GM18868 (cell line): ENCODE data around the gene MAP2.

Source experiments
- ATAC-seq: cut with Tn5 transposase; IDR thresholded peaks from one replicate; pipeline ENCODE4 v1.9.1; 2021; ENCODE audit warnings: mild to moderate bottlenecking, moderate library complexity; ENCODE audit not compliant: unreplicated experiment

Gene MAP2

GRCh38 chr2:209422191-209422754 is 1.6 kb upstream of the MAP2 start:
- no peak for ATAC-seq

DNA sequence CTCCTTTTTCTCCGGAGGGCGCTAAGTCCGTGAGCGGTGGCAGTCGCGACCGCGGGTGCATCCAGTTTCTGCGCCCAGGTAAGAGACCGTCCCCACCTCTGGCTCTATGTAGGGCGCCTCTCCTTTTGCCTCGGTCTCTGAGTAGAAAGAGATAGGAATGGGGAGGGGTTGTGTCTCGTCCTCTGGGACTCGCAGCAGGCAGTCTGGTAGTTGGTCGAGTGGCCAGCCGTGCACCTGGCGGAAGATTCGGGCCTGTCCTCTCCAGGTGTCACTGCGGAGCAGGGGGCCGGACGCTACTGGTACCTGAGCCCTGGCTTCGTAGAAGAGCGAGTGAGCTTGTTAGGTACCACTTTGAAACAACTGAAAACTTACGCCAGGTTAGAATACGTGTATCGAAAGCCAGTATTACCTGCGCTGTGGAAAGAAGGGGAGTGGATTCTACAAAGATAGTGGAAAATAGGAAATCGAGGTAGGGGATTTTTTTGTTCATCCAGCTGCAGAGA is 403 bp downstream of the MAP2 start:
- ATAC-seq: peak; percentile 21

DNA sequence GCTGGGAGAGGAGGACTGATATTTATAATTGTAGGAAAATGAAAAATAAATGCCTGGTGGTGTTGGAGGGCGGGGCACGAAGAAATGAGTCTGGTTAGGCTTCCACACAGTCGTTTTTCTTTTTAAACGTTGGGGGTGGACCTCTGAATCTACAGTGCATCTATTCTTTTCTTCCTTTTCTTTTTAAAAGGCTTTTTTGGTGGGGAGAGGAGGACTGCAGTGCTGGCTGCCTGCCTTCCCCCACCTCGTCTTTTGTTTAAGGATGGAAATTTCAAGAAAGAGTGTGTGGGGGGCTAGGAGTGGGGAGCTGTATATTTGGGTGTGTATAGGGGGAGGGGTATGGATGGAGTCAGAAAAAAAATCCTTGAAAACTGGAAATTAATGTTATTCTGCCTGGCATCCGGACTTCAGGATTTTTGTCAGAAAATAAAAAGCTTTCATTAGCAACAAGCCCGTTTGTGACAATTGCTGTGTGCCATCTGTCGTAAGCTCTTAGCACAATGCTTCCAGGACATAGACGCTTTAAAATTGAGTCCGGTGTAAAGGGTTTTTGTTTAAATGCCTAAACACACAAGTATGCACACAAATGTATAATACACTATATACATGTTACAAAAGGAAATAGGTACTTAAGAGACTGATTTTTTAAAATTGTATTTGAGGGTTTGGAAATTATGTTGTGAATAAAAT is 1.1 kb downstream of the MAP2 start:
- ATAC-seq: no peak

- no peak for ATAC-seq
Observed at GRCh38 chr2:209425471-209426071, 1.7 kb downstream of the MAP2 start.

- ATAC-seq: no peak
Observed at GRCh38 chr2:209426432-209426831, 2.6 kb downstream of the MAP2 start.

DNA sequence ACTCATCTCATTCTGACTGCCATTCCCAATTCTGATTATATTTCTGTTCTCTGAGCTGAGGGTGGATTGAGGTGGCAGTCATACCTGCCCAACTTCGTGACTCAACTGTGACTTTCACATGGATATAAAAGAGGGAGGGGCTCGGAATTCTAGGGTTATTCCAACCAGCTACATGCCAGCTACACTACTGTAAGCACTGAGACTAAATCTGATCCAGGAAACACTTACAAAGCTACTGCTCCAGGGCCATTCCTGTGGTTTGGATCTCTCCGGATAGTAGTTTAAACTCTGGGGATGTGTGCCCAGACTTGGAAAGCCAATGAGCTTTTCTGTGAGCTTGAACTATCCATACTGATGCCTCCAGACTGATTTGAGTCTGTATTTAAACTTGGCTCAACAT is 7.9 kb downstream of the MAP2 start:
- ATAC-seq: no peak

GRCh38 chr2:209441541-209441940 is 17.7 kb downstream of the MAP2 start:
- no peak for ATAC-seq

GRCh38 chr2:209442939-209443338 is 19.1 kb downstream of the MAP2 start:
- no peak for ATAC-seq

DNA sequence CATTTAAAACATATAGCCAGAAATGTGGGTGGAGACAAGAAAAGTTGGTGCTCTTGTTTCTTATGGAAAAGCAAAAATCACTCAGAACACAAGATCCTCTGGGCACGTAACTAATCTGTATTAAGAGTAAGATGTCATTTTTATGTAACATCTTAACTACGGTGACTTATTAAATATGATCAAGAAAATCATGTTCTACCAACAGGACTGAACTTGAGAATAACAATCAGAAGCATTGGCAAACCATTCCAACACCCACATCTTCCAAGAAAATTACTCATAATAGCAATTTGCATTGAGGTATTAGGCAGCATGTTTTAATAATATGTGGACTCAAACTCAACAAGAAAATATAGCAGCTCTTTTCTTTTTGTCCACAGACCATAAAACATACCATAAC is 21.6 kb downstream of the MAP2 start:
- ATAC-seq: no peak

GRCh38 chr2:209451209-209451834 is 27.5 kb downstream of the MAP2 start:
- ATAC-seq: no peak

DNA sequence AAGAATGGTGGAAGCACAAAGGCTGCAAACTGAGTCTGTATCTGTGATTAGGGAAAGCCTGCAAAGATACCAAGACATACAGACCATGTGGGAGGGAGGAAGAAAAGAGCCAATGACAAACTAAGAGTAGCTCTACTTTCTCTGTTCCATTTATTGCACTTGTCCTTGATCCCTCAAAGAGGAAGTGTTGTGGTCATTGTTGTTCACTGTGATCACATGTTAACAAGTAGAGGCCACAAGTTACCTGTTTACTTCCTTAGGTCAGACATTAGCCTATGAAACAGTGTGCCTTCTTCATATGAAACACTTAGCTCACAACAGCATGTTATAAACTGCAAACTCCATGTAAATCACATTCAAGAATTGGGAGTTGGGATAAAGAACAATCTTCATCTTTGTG is 32.6 kb downstream of the MAP2 start:
- no peak for ATAC-seq

DNA sequence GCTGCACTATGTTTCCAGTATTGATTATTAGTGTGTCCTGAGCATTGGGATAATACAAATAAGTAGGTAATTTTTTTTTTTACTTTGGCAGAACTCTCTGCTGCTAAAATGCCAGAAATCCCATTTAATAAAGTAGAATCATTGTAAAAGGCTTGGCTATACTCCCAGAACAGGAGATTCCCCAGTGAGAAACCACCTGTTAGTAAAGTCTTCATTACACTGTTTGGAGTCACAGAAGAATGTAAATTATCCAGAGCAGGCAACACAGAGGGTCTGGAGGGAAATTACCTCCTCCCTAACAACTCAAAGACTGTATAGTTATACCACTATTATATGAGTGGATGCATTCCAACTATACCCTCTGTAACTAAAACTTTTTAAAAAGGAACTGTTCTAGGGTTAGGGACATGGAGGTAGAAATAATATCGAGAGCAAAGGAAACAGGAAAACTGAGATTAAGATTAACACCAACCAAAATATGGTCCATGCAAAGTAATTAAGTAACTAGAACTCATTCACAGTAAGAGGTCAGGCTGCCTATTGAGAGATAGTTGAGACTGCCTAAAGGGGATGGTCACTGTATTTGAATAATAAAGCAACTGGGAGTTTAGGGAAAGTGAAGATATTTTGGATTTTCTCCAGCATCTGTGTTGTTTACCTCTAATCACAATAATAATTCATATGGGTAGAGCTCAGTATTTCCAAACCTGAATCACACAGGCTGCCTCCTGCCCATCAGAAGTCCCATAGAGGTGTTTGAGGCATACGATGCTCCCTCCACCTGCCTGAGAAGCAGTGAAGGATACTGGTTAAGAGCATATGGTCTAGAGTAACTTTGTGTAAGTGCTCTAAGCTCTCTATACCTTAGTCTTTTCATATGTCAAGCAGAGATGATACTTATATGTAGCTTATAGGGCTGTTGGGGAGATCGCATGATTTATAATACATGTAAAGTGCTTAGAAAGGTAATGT is 34.4 kb downstream of the MAP2 start:
- no peak for ATAC-seq

GRCh38 chr2:209459359-209459758 is 35.5 kb downstream of the MAP2 start:
- no peak for ATAC-seq

DNA sequence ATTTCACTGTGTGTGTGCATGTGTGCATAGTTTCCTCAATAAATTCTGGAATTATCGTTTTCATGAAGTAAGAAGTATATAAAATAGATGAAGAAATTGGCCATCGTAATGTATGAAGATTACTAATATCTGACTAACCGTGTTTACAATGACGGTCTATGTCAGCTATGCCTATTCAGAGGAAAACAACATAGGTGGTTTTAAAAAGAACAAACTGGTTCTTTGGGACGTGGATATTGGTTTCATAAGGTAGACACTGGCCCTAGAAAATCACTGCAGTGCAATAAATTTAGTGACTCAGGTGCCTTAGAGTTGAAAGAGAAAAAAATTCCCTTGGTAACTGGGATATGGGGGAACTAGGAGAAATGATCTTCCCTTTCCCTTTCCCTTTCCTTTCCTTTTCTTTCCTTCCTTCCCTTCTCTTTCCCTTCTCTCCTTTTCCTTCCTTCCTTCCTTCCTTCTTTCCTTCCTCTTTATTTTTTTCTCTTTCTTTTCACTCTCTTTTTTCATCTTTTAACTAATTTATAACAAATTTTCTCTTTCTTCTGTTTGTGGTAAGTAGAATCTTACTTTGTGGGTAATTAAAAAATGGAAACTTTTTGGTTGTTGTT is 36.4 kb downstream of the MAP2 start:
- no peak for ATAC-seq

DNA sequence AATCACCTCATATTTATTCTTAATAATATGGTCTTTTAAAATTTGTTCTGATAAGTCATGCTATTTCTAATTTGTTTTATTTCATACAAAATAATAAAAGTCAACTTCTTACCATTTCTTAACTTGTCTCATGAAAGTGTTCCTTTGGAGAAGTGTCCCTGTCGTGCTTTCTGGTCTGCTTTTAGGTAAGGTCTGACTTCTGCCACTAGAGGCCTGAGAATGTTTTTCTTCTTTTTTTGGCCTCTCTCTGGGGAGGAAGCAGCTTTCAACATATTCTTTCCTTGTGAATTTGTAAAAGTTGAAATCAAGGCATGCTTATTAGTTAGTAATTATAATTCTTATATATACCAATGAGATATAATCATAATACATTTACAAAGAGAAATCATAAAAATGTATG is 39.4 kb downstream of the MAP2 start:
- peak; percentile 62 for ATAC-seq

GRCh38 chr2:209463835-209464234 is 40.0 kb downstream of the MAP2 start:
- no peak for ATAC-seq

DNA sequence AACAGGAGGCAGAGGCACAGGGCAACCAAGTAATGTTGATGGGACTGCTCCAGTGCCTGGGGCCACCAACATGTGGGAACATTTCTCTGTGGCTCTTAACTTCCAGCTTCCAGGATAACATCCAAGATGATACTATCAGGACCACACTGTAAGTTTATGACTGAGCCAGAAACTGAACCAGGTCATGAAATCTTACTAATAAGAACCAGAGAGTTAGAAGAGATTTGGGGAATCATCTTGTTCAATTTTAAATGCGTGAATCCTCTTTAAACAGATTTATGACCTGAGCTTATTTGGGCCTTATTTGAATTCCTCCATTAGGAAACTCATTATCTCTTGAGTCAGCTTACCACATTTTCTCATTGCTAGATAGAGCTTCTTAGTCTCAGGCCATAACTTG is 45.0 kb downstream of the MAP2 start:
- no peak for ATAC-seq

DNA sequence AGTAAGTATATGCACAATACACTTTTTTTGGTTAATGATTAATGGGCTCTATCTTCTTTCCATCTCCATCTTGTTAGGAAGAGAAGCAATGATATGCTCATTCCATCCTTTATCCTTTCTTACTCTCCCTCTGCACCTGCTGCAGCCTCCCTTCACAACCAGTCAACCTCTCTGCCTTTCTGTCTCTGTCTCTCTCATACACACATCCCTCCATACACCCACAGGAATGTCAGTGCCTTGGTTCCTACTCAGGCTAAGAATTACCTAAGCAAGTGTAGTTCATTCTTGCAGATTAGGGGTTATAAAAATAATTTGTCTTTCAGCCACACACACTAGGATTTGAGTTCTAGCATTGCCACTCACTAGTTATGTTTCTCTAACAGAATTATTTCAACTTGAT is 45.6 kb downstream of the MAP2 start:
- no peak for ATAC-seq

- no peak for ATAC-seq
Observed at GRCh38 chr2:209470466-209470865, 46.6 kb downstream of the MAP2 start.

DNA sequence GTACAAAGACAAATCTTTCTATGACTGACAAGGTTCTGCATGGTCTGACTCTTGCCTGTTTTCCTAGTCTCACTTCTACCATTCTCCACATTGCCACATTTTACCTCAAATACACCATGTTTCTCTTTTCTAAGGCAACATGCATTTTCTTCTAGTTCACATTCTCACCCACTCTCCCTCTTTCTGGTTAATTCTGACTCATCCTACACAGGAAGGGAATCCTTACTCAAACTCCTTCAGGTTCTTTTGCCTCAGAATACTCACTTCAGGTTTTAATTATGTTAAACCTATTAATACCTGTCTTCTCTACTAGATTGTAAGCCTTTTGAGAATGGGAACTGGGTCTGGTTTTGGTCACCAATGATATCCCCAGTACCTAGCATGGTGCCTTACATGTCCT is 47.2 kb downstream of the MAP2 start:
- ATAC-seq: no peak
